ENCODE data around the gene TMEM183A. TPM values are rescaled to one million over a fixed set of nuclear protein-coding genes. Genes with fewer than 3 reads are reported as not detected.

The TMEM183A gene
- total RNA-seq, 1 experiment from 2014 or later, result 104 TPM

DNA sequence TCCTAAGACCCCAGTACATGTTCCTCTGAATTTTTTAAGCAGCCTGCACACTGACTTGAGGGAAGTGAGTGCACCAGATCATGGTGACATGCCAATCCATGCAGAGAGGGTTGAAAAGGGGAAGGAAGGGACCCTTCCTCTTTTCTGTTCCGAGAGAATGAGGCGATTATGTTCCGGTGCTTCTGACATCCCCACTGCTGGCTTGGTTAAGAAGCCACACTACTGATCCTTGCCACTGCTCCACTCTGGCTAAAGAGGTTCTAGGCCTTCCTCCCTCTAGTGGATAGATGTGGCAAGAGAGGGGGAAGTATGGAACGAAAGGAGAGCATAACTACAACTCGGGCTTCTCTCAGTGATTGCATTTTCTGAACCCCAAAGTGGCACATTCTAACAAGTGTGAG, 38.3 kb upstream of the TMEM183A start:
- intact Hi-C loops (cut with micrococcal nuclease), result loop anchor here (1.0 to 5.0 kb wide), 2 partner anchors 43 to 82 kb away; partner anchors contain the start of gene RABIF
- POLR2A ChIA-PET, result interaction anchor here (0.8 to 5.7 kb wide), 9 partner anchors 10 to 107 kb away, joined by 3 to 88 read pairs (median 11); partner anchors contain the start of genes ADIPOR1, KLHL12 and TMEM183A
- Mint-ChIP-seq H3K36me3 (ENCODE audit: insufficient read depth, unreplicated experiment) (peaks cover 12% of the 10 kb centered on the region), H3K27me3 (ENCODE audit: insufficient read depth, unreplicated experiment) (peaks cover 3% of the 10 kb centered on the region), H3K4me1 (ENCODE audit: insufficient read depth, unreplicated experiment) (peaks cover 29% of the 10 kb centered on the region), H3K27ac (ENCODE audit: low read depth, unreplicated experiment) (no peak overlapping the region), H3K9me3 (ENCODE audit: unreplicated experiment) (no peaks in the 10 kb centered on the region), H3K4me3 (ENCODE audit: unreplicated experiment) (no peak overlapping the region)
- BruUV-seq (replicated peaks), result no TSS peak
- TF ChIP-seq, protein P1, sequence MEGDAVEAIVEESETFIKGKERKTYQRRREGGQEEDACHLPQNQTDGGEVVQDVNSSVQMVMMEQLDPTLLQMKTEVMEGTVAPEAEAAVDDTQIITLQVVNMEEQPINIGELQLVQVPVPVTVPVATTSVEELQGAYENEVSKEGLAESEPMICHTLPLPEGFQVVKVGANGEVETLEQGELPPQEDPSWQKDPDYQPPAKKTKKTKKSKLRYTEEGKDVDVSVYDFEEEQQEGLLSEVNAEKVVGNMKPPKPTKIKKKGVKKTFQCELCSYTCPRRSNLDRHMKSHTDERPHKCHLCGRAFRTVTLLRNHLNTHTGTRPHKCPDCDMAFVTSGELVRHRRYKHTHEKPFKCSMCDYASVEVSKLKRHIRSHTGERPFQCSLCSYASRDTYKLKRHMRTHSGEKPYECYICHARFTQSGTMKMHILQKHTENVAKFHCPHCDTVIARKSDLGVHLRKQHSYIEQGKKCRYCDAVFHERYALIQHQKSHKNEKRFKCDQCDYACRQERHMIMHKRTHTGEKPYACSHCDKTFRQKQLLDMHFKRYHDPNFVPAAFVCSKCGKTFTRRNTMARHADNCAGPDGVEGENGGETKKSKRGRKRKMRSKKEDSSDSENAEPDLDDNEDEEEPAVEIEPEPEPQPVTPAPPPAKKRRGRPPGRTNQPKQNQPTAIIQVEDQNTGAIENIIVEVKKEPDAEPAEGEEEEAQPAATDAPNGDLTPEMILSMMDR (IDR thresholded peaks at IDR 0.05; ENCODE audit: unreplicated experiment), result peak; percentile 79
- CTCF ChIA-PET, result interaction anchor here (0.9 to 1.8 kb wide), 7 partner anchors 9 to 82 kb away, joined by 3 to 9 read pairs (median 4); partner anchors contain the start of gene KLHL12
- DNase-seq (ENCODE audit: unreplicated experiment), result peak; percentile 85

DNA sequence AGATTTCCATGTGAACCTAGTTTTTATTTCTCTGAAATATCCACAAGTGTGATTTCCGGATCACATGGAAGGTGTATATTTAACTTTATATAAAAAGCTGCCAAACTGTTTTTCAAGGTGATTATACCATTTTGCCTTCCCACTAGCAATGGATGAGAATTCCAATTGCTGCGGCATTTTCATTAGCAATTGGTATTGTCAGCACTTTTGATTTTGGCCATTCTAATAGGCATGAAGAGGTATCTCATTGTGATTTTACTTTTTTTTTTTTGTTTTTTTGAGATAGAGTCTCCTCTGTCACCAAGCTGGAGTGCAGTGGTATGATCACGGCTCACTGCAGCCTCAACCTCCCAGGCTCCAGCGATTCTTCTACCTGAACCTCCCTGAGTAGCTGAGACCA, 35.1 kb upstream of the TMEM183A start:
- Mint-ChIP-seq H3K36me3 (ENCODE audit: insufficient read depth, unreplicated experiment) (no peaks in the 10 kb centered on the region), H3K9me3 (ENCODE audit: unreplicated experiment) (no peaks in the 10 kb centered on the region), H3K27me3 (ENCODE audit: insufficient read depth, unreplicated experiment) (peaks cover 26% of the 10 kb centered on the region), H3K27ac (ENCODE audit: low read depth, unreplicated experiment) (no peak overlapping the region), H3K4me1 (ENCODE audit: insufficient read depth, unreplicated experiment) (peaks cover 12% of the 10 kb centered on the region), H3K4me3 (ENCODE audit: unreplicated experiment) (no peak overlapping the region)
- BruUV-seq (replicated peaks), result no TSS peak
- intact Hi-C loops (cut with micrococcal nuclease), result no loop called here
- ChIA-PET CTCF (interaction anchor here (0.7 to 1.4 kb wide), 4 partner anchors 15 to 293 kb away, joined by 4 to 7 read pairs (median 5); no protein-coding TSS in a partner anchor), POLR2A (interaction anchor here (0.7 to 5.3 kb wide), 4 partner anchors 9 to 36 kb away, joined by 3 to 30 read pairs (median 6); partner anchors contain the start of gene TMEM183A)
- no peak for DNase-seq (ENCODE audit: unreplicated experiment)
- TF ChIP-seq, protein P1 (IDR thresholded peaks at IDR 0.05; ENCODE audit: unreplicated experiment), result no peak

DNA sequence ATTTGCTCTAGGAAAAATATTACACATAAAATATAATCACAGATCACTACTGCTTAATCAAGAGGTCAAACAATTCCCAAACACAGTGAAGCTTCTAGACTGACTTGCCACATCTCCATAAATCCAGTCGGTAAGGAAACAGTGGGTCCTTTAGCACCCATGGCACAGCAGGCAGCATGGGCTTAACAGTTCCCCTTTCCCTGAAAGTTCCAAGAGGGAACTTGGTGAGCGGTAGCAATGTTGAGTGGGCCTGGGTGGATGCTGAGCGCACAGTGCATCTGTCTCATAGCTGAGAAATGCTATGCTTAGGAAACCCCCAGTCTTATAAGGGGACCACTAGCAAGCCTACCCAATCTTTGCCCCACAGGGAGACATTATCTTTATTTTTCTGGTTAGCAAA, 32.3 kb upstream of the TMEM183A start:
- Mint-ChIP-seq H3K27ac (ENCODE audit: low read depth, unreplicated experiment) (no peak overlapping the region), H3K4me3 (ENCODE audit: unreplicated experiment) (no peak overlapping the region), H3K4me1 (ENCODE audit: insufficient read depth, unreplicated experiment) (peaks cover 5% of the 10 kb centered on the region), H3K9me3 (ENCODE audit: unreplicated experiment) (no peaks in the 10 kb centered on the region), H3K36me3 (ENCODE audit: insufficient read depth, unreplicated experiment) (no peaks in the 10 kb centered on the region), H3K27me3 (ENCODE audit: insufficient read depth, unreplicated experiment) (peaks cover 40% of the 10 kb centered on the region)
- BruUV-seq (replicated peaks), result no TSS peak
- CTCF ChIA-PET, result interaction anchor here (0.9 to 1.2 kb wide), 3 partner anchors 21 to 26 kb away, joined by 3 read pairs; no protein-coding TSS in a partner anchor
- POLR2A ChIA-PET, result interaction anchor here (1.2 to 5.3 kb wide), 3 partner anchors 9 to 33 kb away, joined by 3 to 30 read pairs (median 6); partner anchors contain the start of gene TMEM183A
- TF ChIP-seq, protein P1 (IDR thresholded peaks at IDR 0.05; ENCODE audit: unreplicated experiment), result no peak
- no peak for DNase-seq (ENCODE audit: unreplicated experiment)
- intact Hi-C loops (cut with micrococcal nuclease), result no loop called here

DNA sequence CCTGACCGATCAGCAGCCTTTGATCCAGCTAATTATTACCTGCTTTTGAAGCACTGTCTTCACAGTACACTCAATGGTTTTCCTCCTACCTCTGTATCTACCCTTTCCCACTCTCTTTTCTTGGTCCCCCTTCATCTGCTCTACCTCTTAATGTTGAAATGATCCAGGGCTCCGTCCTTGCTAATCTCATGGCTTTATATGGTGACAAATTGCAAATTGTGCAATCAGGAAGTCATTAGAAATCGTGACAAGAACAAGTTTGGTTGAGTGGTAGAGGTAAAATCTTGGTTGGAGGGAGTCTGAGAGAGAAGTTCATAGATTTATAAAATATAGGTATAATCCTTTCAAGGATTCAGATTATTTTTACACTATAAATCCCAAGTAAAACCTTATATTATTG, 30.5 kb upstream of the TMEM183A start:
- POLR2A ChIA-PET, result interaction anchor here (0.7 to 5.3 kb wide), 5 partner anchors 11 to 57 kb away, joined by 3 to 30 read pairs (median 4); partner anchors contain the start of gene TMEM183A
- H3K9me3 Mint-ChIP-seq (ENCODE audit: unreplicated experiment), result no peaks in the 10 kb centered on the region
- BruUV-seq (replicated peaks), result no TSS peak
- CTCF ChIA-PET, result interaction anchor here (0.6 to 1.7 kb wide), 3 partner anchors 24 to 233 kb away, joined by 3 to 16 read pairs (median 3); no protein-coding TSS in a partner anchor
- DNase-seq (ENCODE audit: unreplicated experiment), result no peak
- H3K36me3 Mint-ChIP-seq (ENCODE audit: insufficient read depth, unreplicated experiment), result no peaks in the 10 kb centered on the region
- no peak overlapping the region for H3K4me3 Mint-ChIP-seq (ENCODE audit: unreplicated experiment)
- H3K27ac Mint-ChIP-seq (ENCODE audit: low read depth, unreplicated experiment), result no peak overlapping the region
- peaks cover 5% of the 10 kb centered on the region for H3K4me1 Mint-ChIP-seq (ENCODE audit: insufficient read depth, unreplicated experiment)
- H3K27me3 Mint-ChIP-seq (ENCODE audit: insufficient read depth, unreplicated experiment), result peaks cover 48% of the 10 kb centered on the region
- intact Hi-C loops (cut with micrococcal nuclease), result no loop called here
- TF ChIP-seq, protein P1 (IDR thresholded peaks at IDR 0.05; ENCODE audit: unreplicated experiment), result no peak

Data from MCF 10A (cell line).